Right renal pelvis (tissue), 4 donors: ENCODE measurements around the gene BBS1. TPM values are rescaled to one million over a fixed set of nuclear protein-coding genes. Genes with fewer than 3 reads are reported as not detected.
A peak's percentile ranks its signal among the peaks of the same experiment; 100 is the strongest.
"Not testable (repeated sequence)": the region's sequence is repeated elsewhere in the genome, so short reads cannot be mapped to it uniquely, and the experiment has no call there.

ENCODE experiments used
- DNase-seq, 4 donors: peaks; one replicate each; pipeline ENCODE4 v3.0.0-alpha.2; 2013; ENCODE audit warnings: low read depth in 4 of 4, low spot score in 3 of 4, missing footprints in 1 of 4
- polyA plus RNA-seq, 4 donors: library from polyadenylated mRNA; unstranded; fragments of 120-200 nt; gene quantifications; one replicate each; pipeline ENCODE4 v1.2.1, GENCODE V29; 2013; ENCODE audit not compliant: insufficient read length in 4 of 4

The BBS1 gene
- polyA plus RNA-seq, 4 donors = 68.9 to 76.6 (median 76.0) TPM

- DNase-seq = no peak
Measured at GRCh38 chr11:66569076-66569475, 58.6 kb downstream of the BBS1 start.

GRCh38 chr11:66570079-66570849 is 59.8 kb downstream of the BBS1 start:
- no peak for DNase-seq

- DNase-seq = no peak
Measured at GRCh38 chr11:66570850-66571180, 60.4 kb downstream of the BBS1 start.

- DNase-seq = peak in 3 of 4 donors; percentile 59 to 70 (median 67)
Measured at GRCh38 chr11:66579017-66579606, 68.7 kb downstream of the BBS1 start.

GRCh38 chr11:66580803-66581202 is 70.4 kb downstream of the BBS1 start:
- no peak for DNase-seq

- DNase-seq = no peak
Measured at GRCh38 chr11:66581261-66581660, 70.8 kb downstream of the BBS1 start.

- not testable (repeated sequence) for DNase-seq
Measured at GRCh38 chr11:66582565-66583147, 72.2 kb downstream of the BBS1 start.

Other genes starting within 250 kb of the BBS1 start
- gene RAB1B, start 242.0 kb upstream of the BBS1 start, polyA plus RNA-seq = 100 to 1,000 TPM; 126 to 156 (median 129) TPM
- gene CNIH2, start 232.5 kb upstream of the BBS1 start, polyA plus RNA-seq = 1 to 10 TPM; 3.4 to 4.7 (median 4.1) TPM
- gene YIF1A, start 221.5 kb upstream of the BBS1 start, polyA plus RNA-seq = 10 to 100 TPM; 48.5 to 67.8 (median 50.8) TPM
- gene TMEM151A, start 218.7 kb upstream of the BBS1 start, polyA plus RNA-seq = under 1 TPM in 1 of 4 donors, not detected in 3; 0.05 TPM
- gene CD248, start 193.6 kb upstream of the BBS1 start, polyA plus RNA-seq = 10 to 100 TPM; 69.0 to 80.6 (median 73.7) TPM
- gene RIN1, start 174.2 kb upstream of the BBS1 start, polyA plus RNA-seq = 1 to 10 TPM; 2.5 to 3.1 (median 2.9) TPM
- gene BRMS1, start 165.5 kb upstream of the BBS1 start, polyA plus RNA-seq = 10 to 100 TPM; 30.3 to 34.9 (median 31.4) TPM
- gene B4GAT1, start 163.0 kb upstream of the BBS1 start, polyA plus RNA-seq = 10 to 100 TPM; 53.4 to 62.9 (median 56.8) TPM
- 10 to 100 TPM; 18.5 to 23.1 (median 20.8) TPM for gene SLC29A2, start 138.9 kb upstream of the BBS1 start, polyA plus RNA-seq
- gene NPAS4, start 89.6 kb upstream of the BBS1 start, polyA plus RNA-seq = under 1 TPM; 0.12 to 0.30 (median 0.26) TPM
- gene MRPL11, start 71.8 kb upstream of the BBS1 start, polyA plus RNA-seq = 10 to 100 TPM; 72.4 to 80.1 (median 78.3) TPM
- gene PELI3, start 43.7 kb upstream of the BBS1 start, polyA plus RNA-seq = 1 to 10 TPM; 4.5 to 7.0 (median 5.2) TPM
- gene DPP3, start 30.2 kb upstream of the BBS1 start, polyA plus RNA-seq = 10 to 100 TPM; 19.7 to 26.0 (median 22.5) TPM
- gene ZDHHC24, start 35.4 kb downstream of the BBS1 start, polyA plus RNA-seq = 10 to 100 TPM in 1 of 4 donors, 1 to 10 TPM in 3; 7.8 to 11.9 (median 8.5) TPM
- under 1 TPM; 0.40 to 0.67 (median 0.50) TPM for gene ACTN3, start 36.3 kb downstream of the BBS1 start, polyA plus RNA-seq
- 100 to 1,000 TPM in 3 of 4 donors, 10 to 100 TPM in 1; 94.2 to 115 (median 103) TPM for gene CTSF, start 58.0 kb downstream of the BBS1 start, polyA plus RNA-seq
- gene CCDC87, start 82.4 kb downstream of the BBS1 start, polyA plus RNA-seq = under 1 TPM; 0.30 to 0.37 (median 0.33) TPM
- 10 to 100 TPM; 40.6 to 61.2 (median 50.2) TPM for gene CCS, start 82.5 kb downstream of the BBS1 start, polyA plus RNA-seq
- 10 to 100 TPM; 59.4 to 70.6 (median 63.8) TPM for gene RBM14, start 106.0 kb downstream of the BBS1 start, polyA plus RNA-seq
- gene RBM4, start 128.1 kb downstream of the BBS1 start, polyA plus RNA-seq = 100 to 1,000 TPM; 242 to 263 (median 252) TPM
- 10 to 100 TPM; 58.1 to 68.9 (median 67.5) TPM for gene RBM4B, start 167.3 kb downstream of the BBS1 start, polyA plus RNA-seq
- gene SPTBN2, start 218.6 kb downstream of the BBS1 start, polyA plus RNA-seq = 10 to 100 TPM; 48.0 to 59.4 (median 52.8) TPM